SK-N-SH treated with all-trans-retinoic acid at 6 μM for 48 hours (cell line): Measurements from ENCODE around the gene ERH.

Source experiments
- ATAC-seq: fragments of 200-7000 bp; cut with Tn5 transposase; 3 replicates; pipeline ENCODE4 v1.9.1; 2020; ENCODE audit warnings: mild to moderate bottlenecking, moderate library complexity
- ARNTL ChIP-seq: fragments of 450-650 bp; formaldehyde crosslinking; IDR thresholded peaks from 2 replicates; pipeline ENCODE4 v1.5.0; 2020; ENCODE audit warnings: low read depth, mild to moderate bottlenecking, moderate library complexity, borderline replicate concordance
- BACH2 ChIP-seq: fragments of 250-450 bp; sonication (Bioruptor Pico); IDR thresholded peaks from 2 replicates; pipeline ENCODE4 v1.9.0; 2021; ENCODE audit warnings: mild to moderate bottlenecking, borderline replicate concordance
- CREB5 ChIP-seq: fragments of 250-450 bp; sonication (Bioruptor Pico); IDR thresholded peaks from 2 replicates; pipeline ENCODE4 v1.5.1; 2020; ENCODE audit warnings: low read depth, mild to moderate bottlenecking, moderate library complexity
- CSDC2 ChIP-seq: fragments of 250-450 bp; sonication (Bioruptor Pico); IDR thresholded peaks from 2 replicates; pipeline ENCODE4 v1.5.0; 2020; ENCODE audit warnings: mild to moderate bottlenecking, moderate library complexity
- ESRRG ChIP-seq: fragments of 250-450 bp; sonication (Bioruptor Pico); IDR thresholded peaks from 2 replicates; pipeline ENCODE4 v1.6.1; 2021; ENCODE audit warnings: mild to moderate bottlenecking
- GLIS3 ChIP-seq: fragments of 250-450 bp; sonication (Bioruptor Pico); IDR thresholded peaks from 2 replicates; pipeline ENCODE4 v1.5.0; 2020; ENCODE audit warnings: mild to moderate bottlenecking, moderate library complexity
- ISL1 ChIP-seq: fragments of 250-450 bp; sonication (Bioruptor Pico); IDR thresholded peaks from 2 replicates; pipeline ENCODE4 v2.1.2; 2022; ENCODE audit warnings: mild to moderate bottlenecking, moderate library complexity
- PATZ1 ChIP-seq: fragments of 250-450 bp; sonication (Bioruptor Pico); IDR thresholded peaks from 2 replicates; pipeline ENCODE4 v1.8.0; 2020; ENCODE audit warnings: mild to moderate bottlenecking, moderate library complexity, borderline replicate concordance
- POU6F1 ChIP-seq: fragments of 250-450 bp; sonication (Bioruptor Pico); IDR thresholded peaks from 2 replicates; pipeline ENCODE4 v1.8.0; 2021; ENCODE audit warnings: low read depth, mild to moderate bottlenecking, moderate library complexity, borderline replicate concordance
- PPARA ChIP-seq: fragments of 250-450 bp; sonication (Bioruptor Pico); IDR thresholded peaks from 2 replicates; pipeline ENCODE4 v1.5.0; 2020; ENCODE audit warnings: mild to moderate bottlenecking, borderline replicate concordance
- RARB ChIP-seq: fragments of 250-450 bp; sonication (Bioruptor Pico); IDR thresholded peaks from 2 replicates; pipeline ENCODE4 v1.8.0; 2021; ENCODE audit warnings: mild to moderate bottlenecking, moderate library complexity
- SNAI2 ChIP-seq: fragments of 250-450 bp; sonication (Bioruptor Pico); IDR thresholded peaks from 2 replicates; pipeline ENCODE4 v1.5.0; 2020; ENCODE audit warnings: mild to moderate bottlenecking, moderate library complexity
- TOX ChIP-seq: fragments of 250-450 bp; sonication (Bioruptor Pico); IDR thresholded peaks from 2 replicates; pipeline ENCODE4 v1.8.0; 2021; ENCODE audit warnings: mild to moderate bottlenecking, moderate library complexity, borderline replicate concordance
- TSHZ2 ChIP-seq: fragments of 250-450 bp; sonication (Bioruptor Pico); IDR thresholded peaks from 2 replicates; pipeline ENCODE4 v1.5.0; 2020; ENCODE audit warnings: mild to moderate bottlenecking, moderate library complexity
- ZC3H10 ChIP-seq: fragments of 250-450 bp; sonication (Bioruptor Pico); IDR thresholded peaks from 2 replicates; pipeline ENCODE4 v1.5.1; 2021; ENCODE audit warnings: mild to moderate bottlenecking, moderate library complexity
- ZFP3 ChIP-seq: fragments of 250-450 bp; sonication (Bioruptor Pico); IDR thresholded peaks from 2 replicates; pipeline ENCODE4 v1.5.0; 2020; ENCODE audit warnings: mild to moderate bottlenecking, moderate library complexity
- ZFP30 ChIP-seq: fragments of 450-650 bp; formaldehyde crosslinking; IDR thresholded peaks from 2 replicates; pipeline ENCODE4 v1.5.0; 2022; ENCODE audit warnings: mild to moderate bottlenecking, moderate library complexity
- ZNF565 ChIP-seq: fragments of 450-650 bp; formaldehyde crosslinking; conservative IDR thresholded peaks from 2 replicates; pipeline ENCODE4 v1.5.0; 2020; ENCODE audit warnings: low read depth, mild to moderate bottlenecking, moderate library complexity
- ZNF70 ChIP-seq: fragments of 450-650 bp; formaldehyde crosslinking; IDR thresholded peaks from 2 replicates; pipeline ENCODE4 v1.5.0; 2020; ENCODE audit warnings: mild to moderate bottlenecking, moderate library complexity
- ZNF8 ChIP-seq: fragments of 450-650 bp; formaldehyde crosslinking; IDR thresholded peaks from 2 replicates; pipeline ENCODE4 v1.5.0; 2020; ENCODE audit warnings: mild to moderate bottlenecking, moderate library complexity

The ERH gene

GRCh38 chr14:69408331-69408960, 10.3 kb upstream of the ERH start:
- no peak for ATAC-seq
- TF ChIP-seq POU6F1 (CRISPR knock-in tag): no peak
- TF ChIP-seq ZNF70 (CRISPR knock-in tag): no peak
- no peak for TF ChIP-seq ZNF8 (CRISPR knock-in tag)
- no peak for TF ChIP-seq ZC3H10 (CRISPR knock-in tag)
- TF ChIP-seq TOX (CRISPR knock-in tag): no peak
- no peak for TF ChIP-seq ARNTL (CRISPR knock-in tag)
- no peak for TF ChIP-seq ZFP3 (CRISPR knock-in tag)
- no peak for TF ChIP-seq ZNF565 (CRISPR knock-in tag)
- TF ChIP-seq GLIS3 (CRISPR knock-in tag): no peak
- TF ChIP-seq SNAI2 (CRISPR knock-in tag): no peak
- TF ChIP-seq RARB (CRISPR knock-in tag): no peak
- no peak for TF ChIP-seq PATZ1
- no peak for TF ChIP-seq ZFP30 (CRISPR knock-in tag)
- no peak for TF ChIP-seq ESRRG (CRISPR knock-in tag)
- no peak for TF ChIP-seq TSHZ2
- TF ChIP-seq CSDC2 (CRISPR knock-in tag): no peak

GRCh38 chr14:69405762-69406161, 7.7 kb upstream of the ERH start:
- ATAC-seq: no peak
- TF ChIP-seq ISL1 (CRISPR knock-in tag) (no peak), GLIS3 (CRISPR knock-in tag) (no peak), PPARA (CRISPR knock-in tag) (no peak), CREB5 (CRISPR knock-in tag) (no peak), ARNTL (CRISPR knock-in tag) (no peak), ESRRG (CRISPR knock-in tag) (no peak), SNAI2 (CRISPR knock-in tag) (no peak)

GRCh38 chr14:69404883-69405282, 6.8 kb upstream of the ERH start:
- no peak for TF ChIP-seq CSDC2 (CRISPR knock-in tag)
- TF ChIP-seq PATZ1: no peak
- no peak for TF ChIP-seq BACH2 (CRISPR knock-in tag)
- TF ChIP-seq ZFP30 (CRISPR knock-in tag): no peak
- no peak for ATAC-seq
